Measurements from ENCODE around the gene MACROH2A2.
"Not testable (repeated sequence)": the region's sequence is repeated elsewhere in the genome, so short reads cannot be mapped to it uniquely, and the experiment has no call there.

Gene MACROH2A2

GRCh38 chr10:70052462-70053217, at the start of gene MACROH2A2:
MACROH2A2 (plus strand) TSS chr10:70052846; CDS start chr10:70075659, 22,813 bp downstream.
- in situ Hi-C loops (cut with HindIII; ENCODE audit: low sequenced_read_pairs) = no loop called here

GRCh38 chr10:70007116-70007820, 45.4 kb upstream of the MACROH2A2 start:
- in situ Hi-C loops (cut with HindIII; ENCODE audit: low sequenced_read_pairs) = no loop called here

GRCh38 chr10:70031215-70031614, 21.4 kb upstream of the MACROH2A2 start:
- in situ Hi-C loops (cut with HindIII; ENCODE audit: low sequenced_read_pairs) = no loop called here

GRCh38 chr10:70032667-70033289, 19.9 kb upstream of the MACROH2A2 start:
- in situ Hi-C loops (cut with HindIII; ENCODE audit: low sequenced_read_pairs) = no loop called here

- in situ Hi-C loops (cut with HindIII; ENCODE audit: low sequenced_read_pairs) = no loop called here
Observed at GRCh38 chr10:70034232-70034631, 18.4 kb upstream of the MACROH2A2 start.

GRCh38 chr10:70035531-70035930, 17.1 kb upstream of the MACROH2A2 start:
- in situ Hi-C loops (cut with HindIII; ENCODE audit: low sequenced_read_pairs) = no loop called here

- in situ Hi-C loops (cut with HindIII; ENCODE audit: low sequenced_read_pairs) = no loop called here
Observed at GRCh38 chr10:70038923-70039322, 13.7 kb upstream of the MACROH2A2 start.

- in situ Hi-C loops (cut with HindIII; ENCODE audit: low sequenced_read_pairs) = no loop called here
Observed at GRCh38 chr10:70041016-70041415, 11.6 kb upstream of the MACROH2A2 start.

GRCh38 chr10:70041739-70042138, 10.9 kb upstream of the MACROH2A2 start:
- in situ Hi-C loops (cut with HindIII; ENCODE audit: low sequenced_read_pairs) = not testable (repeated sequence)

GRCh38 chr10:70047066-70047465, 5.6 kb upstream of the MACROH2A2 start:
- in situ Hi-C loops (cut with HindIII; ENCODE audit: low sequenced_read_pairs) = not testable (repeated sequence)

- in situ Hi-C loops (cut with HindIII; ENCODE audit: low sequenced_read_pairs) = no loop called here
Observed at GRCh38 chr10:70048030-70048723, 4.5 kb upstream of the MACROH2A2 start.

- in situ Hi-C loops (cut with HindIII; ENCODE audit: low sequenced_read_pairs) = no loop called here
Observed at GRCh38 chr10:70051848-70052247, 798 bp upstream of the MACROH2A2 start.

GRCh38 chr10:70053218-70053840, 683 bp downstream of the MACROH2A2 start:
- in situ Hi-C loops (cut with HindIII; ENCODE audit: low sequenced_read_pairs) = no loop called here

GRCh38 chr10:70053841-70054288, 1.2 kb downstream of the MACROH2A2 start:
- in situ Hi-C loops (cut with HindIII; ENCODE audit: low sequenced_read_pairs) = no loop called here

GRCh38 chr10:70054902-70055301, 2.3 kb downstream of the MACROH2A2 start:
- in situ Hi-C loops (cut with HindIII; ENCODE audit: low sequenced_read_pairs) = no loop called here

GRCh38 chr10:70055550-70055949, 2.9 kb downstream of the MACROH2A2 start:
- in situ Hi-C loops (cut with HindIII; ENCODE audit: low sequenced_read_pairs) = no loop called here

- in situ Hi-C loops (cut with HindIII; ENCODE audit: low sequenced_read_pairs) = no loop called here
Observed at GRCh38 chr10:70057306-70057705, 4.7 kb downstream of the MACROH2A2 start.

GRCh38 chr10:70060389-70060788, 7.7 kb downstream of the MACROH2A2 start:
- in situ Hi-C loops (cut with HindIII; ENCODE audit: low sequenced_read_pairs) = no loop called here

GRCh38 chr10:70063418-70064098, 10.9 kb downstream of the MACROH2A2 start:
- in situ Hi-C loops (cut with HindIII; ENCODE audit: low sequenced_read_pairs) = no loop called here

- in situ Hi-C loops (cut with HindIII; ENCODE audit: low sequenced_read_pairs) = no loop called here
Observed at GRCh38 chr10:70064486-70064885, 11.8 kb downstream of the MACROH2A2 start.
